MM.1S (cell line): Measurements from ENCODE around the gene C10orf105.

Source experiments
- EZH2 ChIP-seq: fragments of 300-600 bp; sonication (generic); optimal IDR thresholded peaks from 2 replicates; pipeline ENCODE3; 2017; ENCODE audit warnings: low read depth, mild to moderate bottlenecking, antibody characterized with exemption, low read length, mixed read lengths
- EZH2phosphoT487 ChIP-seq: fragments of 300-600 bp; sonication (generic); IDR thresholded peaks from 2 replicates; pipeline ENCODE4 v1.6.1; 2018; ENCODE audit warnings: antibody characterized with exemption, low read length
- TF ChIP-seq, protein P1 (sequence below): fragments of 300-600 bp; sonication (generic); IDR thresholded peaks from 2 replicates; pipeline ENCODE4 v1.5.1; 2016; ENCODE audit warnings: antibody characterized with exemption, low read length, mixed read lengths

GRCh38 chr10:71692598-71693306, 26.8 kb downstream of the C10orf105 start:
- TF ChIP-seq EZH2phosphoT487 (no peak), EZH2 (no peak)
- TF ChIP-seq, protein P1, sequence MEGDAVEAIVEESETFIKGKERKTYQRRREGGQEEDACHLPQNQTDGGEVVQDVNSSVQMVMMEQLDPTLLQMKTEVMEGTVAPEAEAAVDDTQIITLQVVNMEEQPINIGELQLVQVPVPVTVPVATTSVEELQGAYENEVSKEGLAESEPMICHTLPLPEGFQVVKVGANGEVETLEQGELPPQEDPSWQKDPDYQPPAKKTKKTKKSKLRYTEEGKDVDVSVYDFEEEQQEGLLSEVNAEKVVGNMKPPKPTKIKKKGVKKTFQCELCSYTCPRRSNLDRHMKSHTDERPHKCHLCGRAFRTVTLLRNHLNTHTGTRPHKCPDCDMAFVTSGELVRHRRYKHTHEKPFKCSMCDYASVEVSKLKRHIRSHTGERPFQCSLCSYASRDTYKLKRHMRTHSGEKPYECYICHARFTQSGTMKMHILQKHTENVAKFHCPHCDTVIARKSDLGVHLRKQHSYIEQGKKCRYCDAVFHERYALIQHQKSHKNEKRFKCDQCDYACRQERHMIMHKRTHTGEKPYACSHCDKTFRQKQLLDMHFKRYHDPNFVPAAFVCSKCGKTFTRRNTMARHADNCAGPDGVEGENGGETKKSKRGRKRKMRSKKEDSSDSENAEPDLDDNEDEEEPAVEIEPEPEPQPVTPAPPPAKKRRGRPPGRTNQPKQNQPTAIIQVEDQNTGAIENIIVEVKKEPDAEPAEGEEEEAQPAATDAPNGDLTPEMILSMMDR, result no peak
